Measurements from ENCODE around the gene CLEC7A.

The CLEC7A gene
- long read RNA-seq, partial matches to known transcripts, result 0 of 5 reads
- long read RNA-seq, other reads (novel, unspliced or antisense), result 4 of 5 reads

DNA sequence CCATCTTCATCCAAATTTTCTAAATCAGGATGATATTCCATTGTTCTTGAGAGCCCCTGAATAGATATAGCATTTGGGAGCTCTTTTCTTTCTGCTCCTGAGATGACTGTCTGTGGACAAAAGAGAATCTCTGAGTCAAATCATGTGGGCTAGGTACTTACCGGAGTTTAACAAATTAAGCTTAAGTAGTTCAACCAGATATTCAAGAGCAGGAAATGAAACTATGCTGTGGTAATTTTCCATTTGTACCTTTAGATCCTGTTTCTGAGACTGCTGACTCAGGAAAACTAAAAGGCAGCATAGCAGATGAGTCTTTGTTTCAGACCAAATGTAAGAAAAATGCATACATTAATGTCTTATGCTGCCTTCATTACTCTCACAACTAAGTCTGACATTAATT is at the start of gene CLEC7A:
CLEC7A (minus strand) TSS at position 158 of the 400 bp plus-strand sequence; CDS start at position 41, 117 bp downstream.
- peak in 1 of 2 experiments; percentile 28 for DNase-seq (ENCODE audit: low read depth in 1 of 2, low spot score in 1 of 2)
- H3K4me3 ChIP-seq (replicated peaks; ENCODE audit: insufficient read depth, low read length), result no peak within 1 kb of the TSS
- H3K27ac ChIP-seq (replicated peaks), result peak within 1 kb of the TSS; percentile 82
- TF ChIP-seq SPI1 (IDR thresholded peaks at IDR 0.05; ENCODE audit: borderline replicate concordance, low read depth), result no peak
- TF ChIP-seq REST (IDR thresholded peaks at IDR 0.05; ENCODE audit: insufficient replicate concordance, low read depth), result no peak
- no peak for TF ChIP-seq POLR2AphosphoS5 (IDR thresholded peaks at IDR 0.05; ENCODE audit: low read depth)
- H3K27me3 ChIP-seq (ENCODE audit: insufficient read depth, poor library complexity, severe bottlenecking), result no peaks in the 10 kb centered on the region

DNA sequence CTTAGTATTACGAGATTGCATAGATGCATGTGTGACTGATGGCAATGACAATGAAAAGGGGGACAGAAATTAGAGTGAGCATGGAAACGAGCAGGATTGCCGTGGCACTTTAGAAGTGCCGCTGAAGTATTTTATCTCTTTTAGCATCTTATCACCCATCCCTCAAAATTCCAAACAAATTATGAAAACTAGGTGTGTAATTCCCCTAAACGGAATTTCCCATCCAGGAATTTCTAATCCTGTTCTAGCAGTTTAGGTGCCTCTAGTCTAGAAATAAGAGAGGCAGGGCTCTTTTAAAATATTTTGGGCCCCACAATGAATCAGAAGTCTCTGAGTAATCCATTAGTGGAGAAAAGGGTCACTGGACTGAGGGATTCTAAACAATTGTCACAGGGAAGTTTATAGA is 49.8 kb upstream of the CLEC7A start:
- Histone ChIP-seq H3K27ac (replicated peaks) (no peak overlapping the region), H3K4me3 (replicated peaks; ENCODE audit: insufficient read depth, low read length) (no peak overlapping the region), H3K27me3 (ENCODE audit: insufficient read depth, poor library complexity, severe bottlenecking) (no peaks in the 10 kb centered on the region)
- no peak for TF ChIP-seq POLR2AphosphoS5 (IDR thresholded peaks at IDR 0.05; ENCODE audit: low read depth)
- TF ChIP-seq, protein P1, sequence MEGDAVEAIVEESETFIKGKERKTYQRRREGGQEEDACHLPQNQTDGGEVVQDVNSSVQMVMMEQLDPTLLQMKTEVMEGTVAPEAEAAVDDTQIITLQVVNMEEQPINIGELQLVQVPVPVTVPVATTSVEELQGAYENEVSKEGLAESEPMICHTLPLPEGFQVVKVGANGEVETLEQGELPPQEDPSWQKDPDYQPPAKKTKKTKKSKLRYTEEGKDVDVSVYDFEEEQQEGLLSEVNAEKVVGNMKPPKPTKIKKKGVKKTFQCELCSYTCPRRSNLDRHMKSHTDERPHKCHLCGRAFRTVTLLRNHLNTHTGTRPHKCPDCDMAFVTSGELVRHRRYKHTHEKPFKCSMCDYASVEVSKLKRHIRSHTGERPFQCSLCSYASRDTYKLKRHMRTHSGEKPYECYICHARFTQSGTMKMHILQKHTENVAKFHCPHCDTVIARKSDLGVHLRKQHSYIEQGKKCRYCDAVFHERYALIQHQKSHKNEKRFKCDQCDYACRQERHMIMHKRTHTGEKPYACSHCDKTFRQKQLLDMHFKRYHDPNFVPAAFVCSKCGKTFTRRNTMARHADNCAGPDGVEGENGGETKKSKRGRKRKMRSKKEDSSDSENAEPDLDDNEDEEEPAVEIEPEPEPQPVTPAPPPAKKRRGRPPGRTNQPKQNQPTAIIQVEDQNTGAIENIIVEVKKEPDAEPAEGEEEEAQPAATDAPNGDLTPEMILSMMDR (IDR thresholded peaks at IDR 0.05; ENCODE audit: insufficient read depth, low read length), result no peak
- no peak for TF ChIP-seq REST (IDR thresholded peaks at IDR 0.05; ENCODE audit: insufficient replicate concordance, low read depth)
- TF ChIP-seq SPI1 (IDR thresholded peaks at IDR 0.05; ENCODE audit: borderline replicate concordance, low read depth), result no peak
- TF ChIP-seq GABPA (IDR thresholded peaks at IDR 0.05; ENCODE audit: low read depth), result no peak
- no peak for DNase-seq (ENCODE audit: low read depth in 1 of 2, low spot score in 1 of 2)

DNA sequence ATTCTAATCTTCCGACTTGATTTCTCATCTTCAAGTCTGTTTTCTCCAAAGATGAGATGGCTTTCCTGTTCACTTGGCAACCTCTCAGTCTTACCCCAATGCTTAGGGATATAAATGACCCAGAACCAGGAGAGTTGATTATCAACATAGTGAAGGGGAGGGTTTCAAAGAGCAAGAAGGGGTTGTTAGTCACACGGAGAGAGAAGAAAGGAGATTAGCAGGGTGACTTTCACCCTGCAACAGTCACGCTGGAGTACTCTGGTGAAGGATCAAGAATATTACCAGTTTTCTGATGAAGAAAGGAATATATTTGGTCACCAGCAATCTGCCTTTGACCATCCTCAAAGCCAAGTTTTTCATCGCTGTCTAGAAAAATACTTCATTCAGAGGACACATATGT is 48.8 kb upstream of the CLEC7A start, which contains the start of gene TMEM52B:
TMEM52B (plus strand) TSS at position 212 of the 400 bp plus-strand sequence. CDS start 543 bp downstream, outside the sequence.
- no peak for DNase-seq (ENCODE audit: low read depth in 1 of 2, low spot score in 1 of 2)
- no peaks in the 10 kb centered on the region for H3K27me3 ChIP-seq (ENCODE audit: insufficient read depth, poor library complexity, severe bottlenecking)
- TF ChIP-seq, protein P1 (IDR thresholded peaks at IDR 0.05; ENCODE audit: insufficient read depth, low read length), result no peak
- TF ChIP-seq SPI1 (IDR thresholded peaks at IDR 0.05; ENCODE audit: borderline replicate concordance, low read depth) (no peak), REST (IDR thresholded peaks at IDR 0.05; ENCODE audit: insufficient replicate concordance, low read depth) (no peak), GABPA (IDR thresholded peaks at IDR 0.05; ENCODE audit: low read depth) (no peak), POLR2AphosphoS5 (IDR thresholded peaks at IDR 0.05; ENCODE audit: low read depth) (no peak)
- H3K4me3 ChIP-seq (replicated peaks; ENCODE audit: insufficient read depth, low read length), result no peak within 1 kb of the TSS
- no peak within 1 kb of the TSS for H3K27ac ChIP-seq (replicated peaks)
